Endodermal cell (in vitro differentiated cells): ENCODE data around the gene ADGRG4. TPM values are rescaled to one million over a fixed set of nuclear protein-coding genes. Genes with fewer than 3 reads are reported as not detected.
A peak's percentile ranks its signal among the peaks of the same experiment; 100 is the strongest.

ENCODE experiments used
- DNase-seq: peaks from one replicate; pipeline ENCODE4 v3.0.0-alpha.2; 2017
- H3K27ac ChIP-seq: 2 replicates; pipeline ENCODE4 v1.5.1; 2013; ENCODE audit warnings: mild to moderate bottlenecking, low read depth, low read length, moderate library complexity
- H3K27me3 ChIP-seq: 2 replicates; pipeline ENCODE4 v1.6.1; 2013; ENCODE audit warnings: mild to moderate bottlenecking, low read length, moderate library complexity; ENCODE audit not compliant: insufficient read depth, control insufficient read depth, poor library complexity, severe bottlenecking
- H3K36me3 ChIP-seq: 2 replicates; pipeline ENCODE4 v1.7.0; 2013; ENCODE audit warnings: mild to moderate bottlenecking, low read length, moderate library complexity; ENCODE audit not compliant: control insufficient read depth, insufficient read depth
- H3K4me1 ChIP-seq: one replicate; pipeline ENCODE4 v1.7.0; 2013; ENCODE audit warnings: low read length; ENCODE audit not compliant: control insufficient read depth, insufficient read depth
- H3K4me3 ChIP-seq: 2 replicates; pipeline ENCODE4 v1.5.1; 2013; ENCODE audit warnings: mild to moderate bottlenecking, low read length, moderate library complexity
- H3K9ac ChIP-seq: 2 replicates; pipeline ENCODE4 v1.6.1; 2013; ENCODE audit warnings: mild to moderate bottlenecking, low read length, moderate library complexity; ENCODE audit not compliant: poor library complexity, severe bottlenecking; ENCODE audit errors: extremely low read depth
- H3K9me3 ChIP-seq: 2 replicates; pipeline ENCODE4 v1.6.1; 2013; ENCODE audit warnings: mild to moderate bottlenecking, low read length, moderate library complexity; ENCODE audit not compliant: control insufficient read depth
- H3K27ac Mint-ChIP-seq: 2 replicates; pipeline ENCODE4 v1.8.0; 2020; ENCODE audit warnings: mixed read lengths
- H3K27me3 Mint-ChIP-seq: 2 replicates; pipeline ENCODE4 v1.8.0; 2021; ENCODE audit warnings: mild to moderate bottlenecking, mixed read lengths; ENCODE audit not compliant: insufficient read depth
- H3K36me3 Mint-ChIP-seq: 2 replicates; pipeline ENCODE4 v1.8.0; 2020; ENCODE audit warnings: low read depth, mixed read lengths
- H3K4me1 Mint-ChIP-seq: 2 replicates; pipeline ENCODE4 v1.8.0; 2020; ENCODE audit warnings: mixed read lengths
- H3K4me3 Mint-ChIP-seq: 2 replicates; pipeline ENCODE4 v1.8.0; 2020; ENCODE audit warnings: mild to moderate bottlenecking, moderate library complexity, mixed read lengths
- H3K9me3 Mint-ChIP-seq: 2 replicates; pipeline ENCODE4 v1.8.0; 2020; ENCODE audit warnings: mild to moderate bottlenecking, mixed read lengths
- CTCF ChIP-seq: fragments of 200-600 bp; sonication (generic); conservative IDR thresholded peaks from 2 replicates; pipeline ENCODE4 v1.5.0; 2021; ENCODE audit warnings: antibody characterized with exemption, mild to moderate bottlenecking
- WGBS, 2 experiments: methylation state at CpG; one replicate each; pipeline versions ENCODE4 v1.1.5 to v1.1.7; 2013; ENCODE audit warnings: missing lambda C conversion rate in 2 of 2, mixed read lengths in 1 of 2; ENCODE audit not compliant: insufficient coverage in 1 of 2, insufficient read length in 1 of 2; 5-methylcytosine and 5-hydroxymethylcytosine counted together
- total RNA-seq, 2 donors: library from RNA; stranded (reverse); fragmentation: NEBNext Ultra II Directional in 1 of 2; extraction: Animal tissue kit (Norgen Biotek cat#: 25700) in 1 of 2; gene quantifications; 2 replicates in 1 of 2; 3 replicates in 1 of 2; pipeline ENCODE4 v1.2.1, GENCODE V29; 2021

The ADGRG4 gene
- total RNA-seq, 2 donors from 2014 or later: not detected

DNA sequence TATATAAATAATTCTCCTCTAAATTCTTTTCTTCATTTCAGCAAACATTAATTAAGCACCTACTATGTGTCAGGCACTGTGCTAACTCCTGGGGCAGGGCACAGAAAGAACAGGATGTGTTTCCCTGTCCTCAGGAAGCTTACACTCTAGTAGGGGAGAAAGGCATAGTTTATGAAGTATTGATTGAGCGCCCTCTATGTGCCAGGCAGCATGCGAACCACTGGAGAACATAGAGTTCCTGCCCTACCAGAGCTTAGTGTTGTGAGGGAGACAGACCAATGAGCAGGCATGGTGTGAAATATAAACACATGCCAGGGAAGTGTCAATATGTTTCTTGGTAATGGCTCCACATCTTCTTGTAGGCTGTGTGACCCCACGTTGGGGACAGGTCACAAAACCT is 3.7 kb downstream of the ADGRG4 start:
- no peak overlapping the region for H3K4me3 Mint-ChIP-seq
- H3K4me3 ChIP-seq: no peak overlapping the region
- no peak overlapping the region for H3K27ac Mint-ChIP-seq
- no peak overlapping the region for H3K9ac ChIP-seq
- H3K4me1 ChIP-seq: no peaks in the 10 kb centered on the region
- H3K36me3 ChIP-seq: no peaks in the 10 kb centered on the region
- H3K27me3 Mint-ChIP-seq: peaks cover 26% of the 10 kb centered on the region
- WGBS, 2 experiments: 87% methylated on average over 3 of the region's 3 CpGs; no CpG with 5 or more reads in 1 of the 2 experiments
- no peak overlapping the region for H3K27ac ChIP-seq
- no peaks in the 10 kb centered on the region for H3K36me3 Mint-ChIP-seq
- no peaks in the 10 kb centered on the region for H3K4me1 Mint-ChIP-seq
- no peak for DNase-seq
- no peaks in the 10 kb centered on the region for H3K9me3 ChIP-seq
- TF ChIP-seq CTCF: peak; percentile 23
- peaks cover 49% of the 10 kb centered on the region for H3K9me3 Mint-ChIP-seq
- H3K27me3 ChIP-seq: peaks cover 8% of the 10 kb centered on the region

GRCh38 chrX:136306182-136306581 is 5.4 kb downstream of the ADGRG4 start:
- Histone ChIP-seq H3K36me3 (no peaks in the 10 kb centered on the region), H3K9me3 (no peaks in the 10 kb centered on the region), H3K27me3 (peaks cover 8% of the 10 kb centered on the region), H3K4me3 (no peak overlapping the region), H3K4me1 (no peaks in the 10 kb centered on the region), H3K27ac (no peak overlapping the region), H3K9ac (no peak overlapping the region)
- Mint-ChIP-seq H3K9me3 (peaks cover 48% of the 10 kb centered on the region), H3K36me3 (no peaks in the 10 kb centered on the region), H3K27me3 (peaks cover 26% of the 10 kb centered on the region), H3K27ac (no peak overlapping the region), H3K4me3 (no peak overlapping the region), H3K4me1 (peaks cover 3% of the 10 kb centered on the region)
- TF ChIP-seq CTCF: no peak
- WGBS, 2 experiments: no CpG with 5 or more reads among the region's 1 CpG
- DNase-seq: no peak

- no CpG with 5 or more reads among the region's 1 CpG for WGBS, 2 experiments
- H3K4me1 Mint-ChIP-seq: peaks cover 3% of the 10 kb centered on the region
- no peaks in the 10 kb centered on the region for H3K4me1 ChIP-seq
- no peak for TF ChIP-seq CTCF
- H3K9me3 Mint-ChIP-seq: peaks cover 41% of the 10 kb centered on the region
- no peaks in the 10 kb centered on the region for H3K9me3 ChIP-seq
- no peak overlapping the region for H3K27ac ChIP-seq
- no peak for DNase-seq
- peaks cover 26% of the 10 kb centered on the region for H3K27me3 Mint-ChIP-seq
- no peak overlapping the region for H3K27ac Mint-ChIP-seq
- H3K36me3 Mint-ChIP-seq: no peaks in the 10 kb centered on the region
- H3K36me3 ChIP-seq: no peaks in the 10 kb centered on the region
- H3K4me3 Mint-ChIP-seq: no peak overlapping the region
- H3K9ac ChIP-seq: no peak overlapping the region
- no peak overlapping the region for H3K4me3 ChIP-seq
- peaks cover 8% of the 10 kb centered on the region for H3K27me3 ChIP-seq
These were observed 6.7 kb downstream of the ADGRG4 start for GRCh38 chrX:136307471-136307870.
